Keratinocyte (primary cell): ENCODE results near the gene KLHL36. TPM values are rescaled to one million over a fixed set of nuclear protein-coding genes. Genes with fewer than 3 reads are reported as not detected.

Source experiments
- DNase-seq: peaks from one replicate; pipeline ENCODE4 v3.0.0-alpha.2; 2011; ENCODE audit warnings: low read depth, missing footprints, low spot score
- FAIRE-seq: peaks from 2 replicates; lab custom pipeline; 2011; peaks lifted over from hg19 to GRCh38; lab: Jason Lieb, UNC
- H2AFZ ChIP-seq: 2 replicates; pipeline ENCODE4 v1.6.0; 2012; ENCODE audit warnings: low read length, control low read depth, inconsistent platforms; ENCODE audit not compliant: control insufficient read depth
- H3K27ac ChIP-seq: 2 replicates; pipeline ENCODE4 v1.5.1; 2011; ENCODE audit warnings: low read length; ENCODE audit not compliant: control insufficient read depth, insufficient read depth
- H3K27me3 ChIP-seq: 3 replicates; pipeline ENCODE4 v1.6.0; 2011; ENCODE audit warnings: low read length; ENCODE audit not compliant: control insufficient read depth, insufficient read depth; ENCODE audit errors: extremely low read depth
- H3K36me3 ChIP-seq, 2 experiments: 2 replicates in 1 of 2; 3 replicates in 1 of 2; pipeline ENCODE4 v1.5.1; 2011; ENCODE audit warnings: low read length in 2 of 2, mild to moderate bottlenecking in 1 of 2; ENCODE audit not compliant: control insufficient read depth in 2 of 2, insufficient read depth in 2 of 2; ENCODE audit errors: extremely low read depth in 1 of 2
- H3K4me1 ChIP-seq: 3 replicates; pipeline ENCODE4 v1.5.1; 2011; ENCODE audit warnings: low read length; ENCODE audit not compliant: control insufficient read depth, insufficient read depth; ENCODE audit errors: extremely low read depth
- H3K4me2 ChIP-seq: 3 replicates; pipeline ENCODE4 v1.6.0; 2011; ENCODE audit warnings: low read depth, low read length; ENCODE audit not compliant: control insufficient read depth, insufficient read depth; ENCODE audit errors: extremely low read depth
- H3K4me3 ChIP-seq, 3 experiments: fragments of 200-600 bp in 1 of 3; sonication (generic) in 1 of 3; 2 replicates in 2 of 3; 3 replicates in 1 of 3; pipeline ENCODE4 v1.5.1; 2011 to 2016; ENCODE audit warnings: low read length in 3 of 3, mild to moderate bottlenecking in 3 of 3, control low read depth in 2 of 3, inconsistent platforms in 1 of 3, low read depth in 1 of 3, mixed read lengths in 1 of 3, mixed run types in 1 of 3, moderate library complexity in 1 of 3; ENCODE audit not compliant: control insufficient read depth in 2 of 3, insufficient read depth in 2 of 3; ENCODE audit errors: extremely low read depth in 1 of 3
- H3K79me2 ChIP-seq: 2 replicates; pipeline ENCODE4 v1.6.0; 2012; ENCODE audit warnings: low read length; ENCODE audit not compliant: control insufficient read depth, insufficient read depth
- H3K9ac ChIP-seq: 3 replicates; pipeline ENCODE4 v1.6.0; 2011; ENCODE audit warnings: low read length; ENCODE audit not compliant: control insufficient read depth, insufficient read depth; ENCODE audit errors: extremely low read depth
- H3K9me1 ChIP-seq: 3 replicates; pipeline ENCODE4 v1.6.0; 2011; ENCODE audit warnings: low read length; ENCODE audit not compliant: control insufficient read depth, insufficient read depth; ENCODE audit errors: extremely low read depth
- H3K9me3 ChIP-seq: 2 replicates; pipeline ENCODE4 v1.5.1; 2012; ENCODE audit warnings: low read depth, low read length; ENCODE audit not compliant: control insufficient read depth
- H4K20me1 ChIP-seq: 3 replicates; pipeline ENCODE4 v1.6.0; 2011; ENCODE audit warnings: low read length; ENCODE audit not compliant: control insufficient read depth, insufficient read depth; ENCODE audit errors: extremely low read depth
- CTCF ChIP-seq, 3 experiments: IDR thresholded peaks in 1 of 3; conservative IDR thresholded peaks in 1 of 3; optimal IDR thresholded peaks in 1 of 3; 2 replicates in 2 of 3; 3 replicates in 1 of 3; pipeline versions ENCODE3 to v1.5.1; 2011; ENCODE audit warnings: low read length in 3 of 3, mild to moderate bottlenecking in 3 of 3, moderate library complexity in 2 of 3, control low read depth in 1 of 3, inconsistent platforms in 1 of 3; ENCODE audit not compliant: insufficient read depth in 2 of 3; ENCODE audit errors: extremely low read depth in 1 of 3
- EZH2 ChIP-seq: IDR thresholded peaks from one replicate; pipeline ENCODE4 v1.6.1; 2012; ENCODE audit warnings: inconsistent platforms, mild to moderate bottlenecking, low read length, moderate library complexity
- dilution Hi-C: fragments of 300-500 bp; cut with MboI; formaldehyde crosslinking; loops from one replicate; pipeline ENCODE4 v1.7.0; 2020; ENCODE audit warnings: low sequenced_read_pairs; ENCODE audit not compliant: extremely low pct_ligation_motif_present
- polyA plus RNA-seq, 5 experiments: library from polyadenylated mRNA; depleted of rRNA in 3 of 5; stranded (reverse) in 3 of 5; stranded (forward) in 1 of 5; unstranded in 1 of 5; fragments of >200 nt; gene quantifications; 1 replicate in 1 of 5; 2 replicates in 3 of 5; 3 replicates in 1 of 5; pipeline versions ENCODE4 v1.2.1 to v1.2.3, GENCODE V29; 2011 to 2012; ENCODE audit warnings: missing spikeins in 2 of 5, low read depth in 1 of 5, low replicate concordance in 1 of 5

The KLHL36 gene
- polyA plus RNA-seq, 1 donor (not counting 4 experiments of a cell fraction or from before 2014, with no cell fraction given) = 27.5 TPM

GRCh38 chr16:84652566-84652965 is 4.3 kb downstream of the KLHL36 start:
- Histone ChIP-seq H3K4me2 (no peak overlapping the region), H3K9ac (no peak overlapping the region), H2AFZ (no peak overlapping the region), H4K20me1 (no peaks in the 10 kb centered on the region), H3K27me3 (no peaks in the 10 kb centered on the region), H3K4me1 (peaks cover 22% of the 10 kb centered on the region), H3K4me3 (no peak overlapping the region), H3K36me3 (peaks cover 26 to 28% of the 10 kb centered on the region in 2 experiments), H3K9me1 (peaks cover 4% of the 10 kb centered on the region), H3K9me3 (no peaks in the 10 kb centered on the region), H3K27ac (no peak overlapping the region), H3K79me2 (peaks cover 46% of the 10 kb centered on the region)
- FAIRE-seq (no peak), DNase-seq (no peak)
- TF ChIP-seq EZH2 = no peak
- dilution Hi-C loops = no loop called here

- Histone ChIP-seq H3K9ac (no peak overlapping the region), H3K36me3 (peaks cover 35 to 43% of the 10 kb centered on the region in 2 experiments), H3K9me1 (peaks cover 4% of the 10 kb centered on the region), H3K27ac (no peak overlapping the region), H3K4me1 (peaks cover 17% of the 10 kb centered on the region), H3K4me3 (no peak overlapping the region), H3K4me2 (no peak overlapping the region), H2AFZ (no peak overlapping the region), H3K79me2 (peaks cover 47% of the 10 kb centered on the region), H3K9me3 (no peaks in the 10 kb centered on the region), H3K27me3 (no peaks in the 10 kb centered on the region), H4K20me1 (no peaks in the 10 kb centered on the region)
- no peak for DNase-seq
- no peak for TF ChIP-seq EZH2
- TF ChIP-seq CTCF (optimal IDR thresholded peaks at IDR 0.05 in 1 of 3, IDR thresholded peaks at IDR 0.05 in 1 of 3, conservative IDR thresholded peaks at IDR 0.05 in 1 of 3; ENCODE audit: extremely low read depth in 1 of 3, insufficient read depth in 2 of 3, low read length in 3 of 3) = no peak
- FAIRE-seq = no peak
- dilution Hi-C loops = no loop called here
Measured at GRCh38 chr16:84654238-84654637, 5.9 kb downstream of the KLHL36 start.

GRCh38 chr16:84654998-84655397 is 6.7 kb downstream of the KLHL36 start:
- Histone ChIP-seq H3K36me3 (peaks cover 41 to 48% of the 10 kb centered on the region in 2 experiments), H3K9me3 (no peaks in the 10 kb centered on the region), H3K79me2 (peaks cover 41% of the 10 kb centered on the region), H3K27ac (no peak overlapping the region), H3K4me2 (no peak overlapping the region), H3K4me1 (peaks cover 10% of the 10 kb centered on the region), H3K4me3 (no peak overlapping the region), H3K9ac (no peak overlapping the region), H2AFZ (no peak overlapping the region), H3K27me3 (no peaks in the 10 kb centered on the region), H4K20me1 (no peaks in the 10 kb centered on the region), H3K9me1 (peaks cover 4% of the 10 kb centered on the region)
- no peak for DNase-seq
- TF ChIP-seq CTCF (optimal IDR thresholded peaks at IDR 0.05 in 1 of 3, IDR thresholded peaks at IDR 0.05 in 1 of 3, conservative IDR thresholded peaks at IDR 0.05 in 1 of 3; ENCODE audit: extremely low read depth in 1 of 3, insufficient read depth in 2 of 3, low read length in 3 of 3) (no peak), EZH2 (no peak)
- no peak for FAIRE-seq
- dilution Hi-C loops = no loop called here
